Adipose tissue (tissue), 3 donors: ENCODE measurements around the gene NUP214. TPM values are rescaled to one million over a fixed set of nuclear protein-coding genes. Genes with fewer than 3 reads are reported as not detected.
"Not testable (repeated sequence)": the region's sequence is repeated elsewhere in the genome, so short reads cannot be mapped to it uniquely, and the experiment has no call there.

ENCODE experiments used
- H3K27ac ChIP-seq: one replicate; pipeline ENCODE4 v1.5.1; 2013; ENCODE audit warnings: low read depth, low read length
- WGBS, 3 donors: extraction: QIAGEN DNeasy Blood & Tissue Kit; methylation state at CpG; one replicate each; pipeline ENCODE4 v1.1.7; 2013; 5-methylcytosine and 5-hydroxymethylcytosine counted together
- polyA plus RNA-seq, 3 donors: library from polyadenylated mRNA; stranded (reverse); fragments of 200-250 nt; gene quantifications; one replicate each; pipeline ENCODE4 v1.2.3, GENCODE V29; 2013
- donor health status: healthy with polysubstance abuse.
- donor health status: Bipolar disorder and iron deficiency.
- donor health status: healthy.

Gene NUP214
- polyA plus RNA-seq, 3 donors = 14.8 to 28.8 (median 16.5) TPM

GRCh38 chr9:131094622-131095021 lies 30.8 kb upstream of the NUP214 start:
- H3K27ac ChIP-seq = no peak overlapping the region
- 49 to 66% (median 64%) methylated on average over 12 of the region's 12 CpGs for WGBS, 3 donors

GRCh38 chr9:131095666-131096268 lies 29.6 kb upstream of the NUP214 start:
- 31 to 33% (median 32%) methylated on average over 16 of the region's 16 CpGs for WGBS, 3 donors

GRCh38 chr9:131096269-131097125 lies 28.9 kb upstream of the NUP214 start, which contains the start of gene AIF1L:
AIF1L (plus strand) TSS chr9:131096531; CDS start chr9:131096630, 99 bp downstream.
- 0 to 1% (median 1%) methylated on average over 61 to 92 of the region's 99 CpGs for WGBS, 3 donors
- no peak within 1 kb of the TSS for H3K27ac ChIP-seq

More at GRCh38 chr9:131095666-131096268, 29.6 kb upstream of the NUP214 start:
- no peak overlapping the region for H3K27ac ChIP-seq

GRCh38 chr9:131097126-131097947 lies 28.0 kb upstream of the NUP214 start:
- no peak overlapping the region for H3K27ac ChIP-seq
- WGBS, 3 donors = 29 to 38% (median 35%) methylated on average over 19 of the region's 19 CpGs

- WGBS, 3 donors = 57 to 84% (median 77%) methylated on average over 7 to 8 of the region's 8 CpGs
- H3K27ac ChIP-seq = no peak overlapping the region
Measured at GRCh38 chr9:131097948-131098278, 27.5 kb upstream of the NUP214 start.

GRCh38 chr9:131098391-131099101 lies 26.8 kb upstream of the NUP214 start:
- WGBS, 3 donors = 71 to 90% (median 73%) methylated on average over 13 of the region's 13 CpGs
- H3K27ac ChIP-seq = no peak overlapping the region

GRCh38 chr9:131099102-131099606 lies 26.2 kb upstream of the NUP214 start:
- no peak overlapping the region for H3K27ac ChIP-seq
- WGBS, 3 donors = 81 to 88% (median 82%) methylated on average over 8 of the region's 8 CpGs

GRCh38 chr9:131099845-131100244 lies 25.5 kb upstream of the NUP214 start:
- not testable (repeated sequence) for H3K27ac ChIP-seq
- 90 to 93% (median 92%) methylated on average over 8 of the region's 8 CpGs for WGBS, 3 donors

- 79 to 87% (median 86%) methylated on average over 9 of the region's 9 CpGs for WGBS, 3 donors
- no peak overlapping the region for H3K27ac ChIP-seq
Measured at GRCh38 chr9:131100445-131100844, 24.9 kb upstream of the NUP214 start.

- WGBS, 3 donors = 84 to 90% (median 85%) methylated on average over 11 of the region's 11 CpGs
- H3K27ac ChIP-seq = no peak overlapping the region
Measured at GRCh38 chr9:131101207-131101964, 24.0 kb upstream of the NUP214 start.

- WGBS, 3 donors = 80 to 83% (median 82%) methylated on average over 9 of the region's 9 CpGs
- H3K27ac ChIP-seq = no peak overlapping the region
Measured at GRCh38 chr9:131103024-131103423, 22.4 kb upstream of the NUP214 start.

- WGBS, 3 donors = 95 to 97% (median 97%) methylated on average over 3 of the region's 3 CpGs
- no peak overlapping the region for H3K27ac ChIP-seq
Measured at GRCh38 chr9:131103535-131103934, 21.9 kb upstream of the NUP214 start.

GRCh38 chr9:131104016-131104740 lies 21.2 kb upstream of the NUP214 start:
- 77 to 85% (median 81%) methylated on average over 5 of the region's 5 CpGs for WGBS, 3 donors
- no peak overlapping the region for H3K27ac ChIP-seq

- H3K27ac ChIP-seq = no peak overlapping the region
- 83 to 93% (median 87%) methylated on average over 8 of the region's 8 CpGs for WGBS, 3 donors
Measured at GRCh38 chr9:131105952-131106351, 19.4 kb upstream of the NUP214 start.

GRCh38 chr9:131107760-131108159 lies 17.6 kb upstream of the NUP214 start:
- no peak overlapping the region for H3K27ac ChIP-seq
- WGBS, 3 donors = 55 to 80% (median 58%) methylated on average over 8 of the region's 8 CpGs

- 60 to 63% (median 62%) methylated on average over 10 of the region's 10 CpGs for WGBS, 3 donors
- no peak overlapping the region for H3K27ac ChIP-seq
Measured at GRCh38 chr9:131111186-131111853, 14.1 kb upstream of the NUP214 start.
